PC-9 (cell line): Measurements from ENCODE around the gene GGCX. TPM values are rescaled to one million over a fixed set of nuclear protein-coding genes. Genes with fewer than 3 reads are reported as not detected.

Experiments used
- BruUV-seq: library from RNA; stranded (reverse); fragments of 400-500 nt; replicated peaks from 2 replicates; lab custom pipeline; 2021; lab: Mats Ljungman, UMichigan
- CTCF ChIA-PET: fragments of 300-600 bp; sonication (Branson Sonifier 250); formaldehyde crosslinking; loops from one replicate; lab custom pipeline; 2022; ENCODE audit warnings: antibody characterized with exemption; lab: Charles Lee
- POLR2A ChIA-PET: fragments of 300-600 bp; sonication (Branson Sonifier 250); formaldehyde crosslinking; loops from one replicate; lab custom pipeline; 2022; ENCODE audit warnings: antibody characterized with exemption; ENCODE audit not compliant: unreplicated experiment; lab: Charles Lee
- DNase-seq, 2 experiments: peaks; one replicate each; pipeline versions ENCODE4 v3.0.0 to v3.0.0-alpha.2; 2015 to 2022; ENCODE audit warnings: mixed read lengths in 1 of 2
- H2AFZ ChIP-seq: fragments of 200-600 bp; sonication (generic); 2 replicates; pipeline ENCODE4 v1.8.1; 2017; ENCODE audit warnings: antibody characterized with exemption
- H3F3A ChIP-seq: fragments of 200-600 bp; sonication (generic); 2 replicates; pipeline ENCODE4 v1.8.1; 2017; ENCODE audit warnings: antibody characterized with exemption, mild to moderate bottlenecking, low read depth; ENCODE audit not compliant: insufficient read depth
- H3K27ac ChIP-seq: fragments of 200-600 bp; sonication (generic); 2 replicates; pipeline ENCODE4 v1.6.1; 2016; ENCODE audit warnings: mixed run types
- H3K27me3 ChIP-seq: fragments of 200-600 bp; sonication (generic); 2 replicates; pipeline ENCODE4 v1.6.1; 2016; ENCODE audit warnings: low read depth, mixed run types; ENCODE audit not compliant: insufficient read depth
- H3K36me3 ChIP-seq: fragments of 200-600 bp; sonication (generic); 2 replicates; pipeline ENCODE4 v1.6.1; 2016; ENCODE audit warnings: low read depth, mixed run types
- H3K4me1 ChIP-seq: fragments of 200-600 bp; sonication (generic); replicated peaks from 2 replicates; pipeline ENCODE4 v1.6.1; 2016; ENCODE audit warnings: mixed run types; ENCODE audit not compliant: insufficient read depth
- H3K4me2 ChIP-seq: fragments of 200-600 bp; sonication (generic); 2 replicates; pipeline ENCODE4 v1.6.1; 2017; ENCODE audit warnings: mixed run types
- H3K4me3 ChIP-seq: fragments of 200-600 bp; sonication (generic); 2 replicates; pipeline ENCODE4 v1.6.1; 2016; ENCODE audit warnings: mixed run types
- H3K79me2 ChIP-seq: fragments of 200-600 bp; sonication (generic); 2 replicates; pipeline ENCODE4 v1.6.1; 2017; ENCODE audit warnings: low read depth, mixed run types
- H3K9me2 ChIP-seq: fragments of 200-600 bp; sonication (generic); 2 replicates; pipeline ENCODE4 v1.8.1; 2017; ENCODE audit warnings: mild to moderate bottlenecking; ENCODE audit not compliant: insufficient read depth
- H3K9me3 ChIP-seq: fragments of 200-600 bp; sonication (generic); 2 replicates; pipeline ENCODE4 v1.8.1; 2016; ENCODE audit warnings: low read depth; ENCODE audit not compliant: insufficient read depth
- H4K20me1 ChIP-seq: fragments of 200-600 bp; sonication (generic); 2 replicates; pipeline ENCODE4 v1.8.1; 2017; ENCODE audit not compliant: insufficient read depth
- CTCF ChIP-seq: fragments of 200-600 bp; sonication (generic); conservative IDR thresholded peaks from 2 replicates; pipeline ENCODE4 v1.6.1; 2017; ENCODE audit warnings: mixed run types, antibody characterized with exemption, mild to moderate bottlenecking, moderate library complexity
- EZH2 ChIP-seq: fragments of 200-600 bp; sonication (generic); IDR thresholded peaks from 2 replicates; pipeline ENCODE4 v1.8.0; 2017; ENCODE audit warnings: antibody characterized with exemption, low read depth
- intact Hi-C: fragments of 100-400 bp; cut with micrococcal nuclease; formaldehyde crosslinking; loops from one replicate; pipeline ENCODE4 v1.10.0; 2022; ENCODE audit not compliant: unreplicated experiment
- total RNA-seq: library from RNA; stranded (reverse); gene quantifications from 2 replicates; pipeline ENCODE4 v1.2.3, GENCODE V29; 2021

GGCX gene
- total RNA-seq, 1 experiment from 2014 or later: 30.2 TPM

- Histone ChIP-seq H3K4me1 (peaks cover 30% of the 10 kb centered on the region), H3K4me2 (no peak overlapping the region), H3K4me3 (no peak overlapping the region), H3F3A (peaks cover 30% of the 10 kb centered on the region), H3K27me3 (no peaks in the 10 kb centered on the region), H3K79me2 (peaks cover 26% of the 10 kb centered on the region), H3K9me3 (no peaks in the 10 kb centered on the region), H3K9me2 (no peaks in the 10 kb centered on the region), H3K36me3 (0 out of 2 replicates have a peak, but pooled peaks cover 7% of the 10 kb centered on the region), H4K20me1 (no peaks in the 10 kb centered on the region), H2AFZ (no peak overlapping the region), H3K27ac (no peak overlapping the region)
- no peak for DNase-seq
- intact Hi-C loops: no loop called here
- ChIA-PET CTCF (no interaction called here), POLR2A (no interaction called here)
- no peak for TF ChIP-seq EZH2
- TF ChIP-seq CTCF: no peak
- no TSS peak for BruUV-seq
Measured at GRCh38 chr2:85580206-85580605, 18.9 kb upstream of the GGCX start.

- DNase-seq: no peak
- H3K27me3 ChIP-seq: no peaks in the 10 kb centered on the region
- H3K27ac ChIP-seq: no peak overlapping the region
- 0 out of 2 replicates have a peak, but pooled peaks cover 7% of the 10 kb centered on the region for H3K36me3 ChIP-seq
- H2AFZ ChIP-seq: no peak overlapping the region
- TF ChIP-seq EZH2 (no peak), CTCF (no peak)
- no peak overlapping the region for H3K4me3 ChIP-seq
- H3K9me2 ChIP-seq: no peaks in the 10 kb centered on the region
- peaks cover 23% of the 10 kb centered on the region for H3K4me1 ChIP-seq
- H3K4me2 ChIP-seq: peak overlapping the region; percentile 94
- no TSS peak for BruUV-seq
- H4K20me1 ChIP-seq: no peaks in the 10 kb centered on the region
- no peaks in the 10 kb centered on the region for H3K9me3 ChIP-seq
- ChIA-PET POLR2A (no interaction called here), CTCF (no interaction called here)
- H3F3A ChIP-seq: peaks cover 25% of the 10 kb centered on the region
- intact Hi-C loops: no loop called here
- peaks cover 26% of the 10 kb centered on the region for H3K79me2 ChIP-seq
Measured at GRCh38 chr2:85579266-85579935, 18.1 kb upstream of the GGCX start.

GRCh38 chr2:85578243-85579180 is 17.2 kb upstream of the GGCX start:
- H3K4me2 ChIP-seq: peak overlapping the region; percentile 94
- TF ChIP-seq CTCF: no peak
- TF ChIP-seq EZH2: no peak
- intact Hi-C loops: no loop called here
- H4K20me1 ChIP-seq: no peaks in the 10 kb centered on the region
- BruUV-seq: no TSS peak
- H3K79me2 ChIP-seq: peaks cover 26% of the 10 kb centered on the region
- CTCF ChIA-PET: no interaction called here
- H2AFZ ChIP-seq: peak overlapping the region; percentile 83
- no peaks in the 10 kb centered on the region for H3K27me3 ChIP-seq
- POLR2A ChIA-PET: interaction anchor here (0.5 to 0.8 kb wide), 2 partner anchors 10 to 33 kb away, joined by 3 to 4 read pairs; no protein-coding TSS in a partner anchor
- H3K9me2 ChIP-seq: no peaks in the 10 kb centered on the region
- H3K4me1 ChIP-seq: peaks cover 22% of the 10 kb centered on the region
- peak overlapping the region; percentile 64 for H3K27ac ChIP-seq
- peaks cover 19% of the 10 kb centered on the region for H3F3A ChIP-seq
- no peaks in the 10 kb centered on the region for H3K9me3 ChIP-seq
- DNase-seq: peak; percentile 31 to 43
- 0 out of 2 replicates have a peak, but pooled peaks cover 7% of the 10 kb centered on the region for H3K36me3 ChIP-seq
- H3K4me3 ChIP-seq: peak overlapping the region; percentile 60
